HepG2 (cell line): ENCODE measurements around the gene ARL10. TPM values are rescaled to one million over a fixed set of nuclear protein-coding genes. Genes with fewer than 3 reads are reported as not detected.

ENCODE experiments used
- HNF1A ChIP-seq, 2 experiments: sonication (generic) in 1 of 2; formaldehyde crosslinking in 1 of 2; IDR thresholded peaks; 2 replicates each; pipeline versions ENCODE4 v1.4.0 to v1.6.1; 2016 to 2020; ENCODE audit warnings: borderline replicate concordance in 1 of 2, low read depth in 1 of 2, mild to moderate bottlenecking in 1 of 2, missing genetic modification reagents in 1 of 2
- PAXIP1 ChIP-seq: sonication (generic); formaldehyde crosslinking; conservative IDR thresholded peaks from 2 replicates; pipeline ENCODE4 v1.4.0; 2020; ENCODE audit warnings: mild to moderate bottlenecking, missing genetic modification reagents, moderate library complexity
- SOX13 ChIP-seq, 3 experiments: fragments of 450-650 bp in 1 of 3; sonication (generic) in 1 of 3; formaldehyde crosslinking in 1 of 3; IDR thresholded peaks in 2 of 3; conservative IDR thresholded peaks in 1 of 3; 2 replicates each; pipeline versions ENCODE4 v1.5.0 to v1.6.1; 2016 to 2020; ENCODE audit warnings: antibody characterized with exemption in 1 of 3, mild to moderate bottlenecking in 1 of 3, missing compliant biosample characterization in 1 of 3, missing genetic modification reagents in 1 of 3, moderate library complexity in 1 of 3
- SOX6 ChIP-seq, 2 experiments: fragments of 450-650 bp in 1 of 2; sonication (generic) in 1 of 2; formaldehyde crosslinking in 1 of 2; IDR thresholded peaks; 2 replicates each; pipeline versions ENCODE4 v1.4.0 to v1.6.1; 2017 to 2020; ENCODE audit warnings: antibody characterized with exemption in 1 of 2, mild to moderate bottlenecking in 1 of 2, missing genetic modification reagents in 1 of 2
- polyA plus RNA-seq, 8 experiments: library from polyadenylated mRNA; depleted of rRNA in 3 of 8; stranded (reverse) in 7 of 8; unstranded in 1 of 8; fragments of >200 nt; fragmentation: Illumina TruSeq in 4 of 8; extraction: Trizol in 4 of 8; gene quantifications; 2 replicates each; pipeline versions ENCODE4 v1.2.1 to v1.2.3, GENCODE V29; 2011 to 2016; ENCODE audit warnings: low read depth in 4 of 8, missing spikeins in 1 of 8, mixed read lengths in 1 of 8; ENCODE audit not compliant: insufficient read depth in 1 of 8
- total RNA-seq, 5 experiments: library from RNA; depleted of rRNA; stranded (reverse); fragments of >200 nt; fragmentation: Illumina TruSeq; extraction: Trizol; gene quantifications; 2 replicates each; pipeline ENCODE4 v1.2.3, GENCODE V29; 2016; ENCODE audit warnings: low read depth in 1 of 5

ARL10 gene
- total and polyA plus RNA-seq, 2 of the 13 experiments (the other 11 are each of a cell fraction or from before 2014, with no cell fraction given) = 0.18 to 0.50 TPM

- peak; percentile 58 for TF ChIP-seq HNF1A (IDR thresholded peaks at IDR 0.05; ENCODE audit: low read depth)
- TF ChIP-seq HNF1A (CRISPR knock-in tag; IDR thresholded peaks at IDR 0.05; ENCODE audit: borderline replicate concordance) = no peak; the same call in 1 of the 2 replicates
- TF ChIP-seq PAXIP1 (CRISPR knock-in tag) = peak; percentile 58
- no peak for TF ChIP-seq SOX6 (IDR thresholded peaks at IDR 0.05)
- peak; percentile 12; the same call in 1 of the 2 replicates for TF ChIP-seq SOX6 (CRISPR knock-in tag; IDR thresholded peaks at IDR 0.05)
- TF ChIP-seq SOX13 (IDR thresholded peaks at IDR 0.05) = no peak
- peak in 1 of 2 experiments; percentile 36; a peak in 1 of 4 replicates for TF ChIP-seq SOX13 (CRISPR knock-in tag; conservative IDR thresholded peaks at IDR 0.05 in 1 of 2, IDR thresholded peaks at IDR 0.05 in 1 of 2)
These were observed 26.0 kb upstream of the ARL10 start (continued) for GRCh38 chr5:176339304-176339703.
